NT2/D1 (cell line): ENCODE data around the gene EID2B.

Experiments
- SUZ12 ChIP-seq: IDR thresholded peaks from 2 replicates; pipeline ENCODE4 v1.6.1; 2011; ENCODE audit not compliant: insufficient read length, insufficient read depth; ENCODE audit errors: extremely low read depth
- YY1 ChIP-seq: IDR thresholded peaks from 2 replicates; pipeline ENCODE4 v1.6.1; 2011; ENCODE audit not compliant: insufficient read length, insufficient read depth
- ZNF274 ChIP-seq: IDR thresholded peaks from 2 replicates; pipeline ENCODE4 v1.6.1; 2011; ENCODE audit warnings: mild to moderate bottlenecking, low read depth, low read length

DNA sequence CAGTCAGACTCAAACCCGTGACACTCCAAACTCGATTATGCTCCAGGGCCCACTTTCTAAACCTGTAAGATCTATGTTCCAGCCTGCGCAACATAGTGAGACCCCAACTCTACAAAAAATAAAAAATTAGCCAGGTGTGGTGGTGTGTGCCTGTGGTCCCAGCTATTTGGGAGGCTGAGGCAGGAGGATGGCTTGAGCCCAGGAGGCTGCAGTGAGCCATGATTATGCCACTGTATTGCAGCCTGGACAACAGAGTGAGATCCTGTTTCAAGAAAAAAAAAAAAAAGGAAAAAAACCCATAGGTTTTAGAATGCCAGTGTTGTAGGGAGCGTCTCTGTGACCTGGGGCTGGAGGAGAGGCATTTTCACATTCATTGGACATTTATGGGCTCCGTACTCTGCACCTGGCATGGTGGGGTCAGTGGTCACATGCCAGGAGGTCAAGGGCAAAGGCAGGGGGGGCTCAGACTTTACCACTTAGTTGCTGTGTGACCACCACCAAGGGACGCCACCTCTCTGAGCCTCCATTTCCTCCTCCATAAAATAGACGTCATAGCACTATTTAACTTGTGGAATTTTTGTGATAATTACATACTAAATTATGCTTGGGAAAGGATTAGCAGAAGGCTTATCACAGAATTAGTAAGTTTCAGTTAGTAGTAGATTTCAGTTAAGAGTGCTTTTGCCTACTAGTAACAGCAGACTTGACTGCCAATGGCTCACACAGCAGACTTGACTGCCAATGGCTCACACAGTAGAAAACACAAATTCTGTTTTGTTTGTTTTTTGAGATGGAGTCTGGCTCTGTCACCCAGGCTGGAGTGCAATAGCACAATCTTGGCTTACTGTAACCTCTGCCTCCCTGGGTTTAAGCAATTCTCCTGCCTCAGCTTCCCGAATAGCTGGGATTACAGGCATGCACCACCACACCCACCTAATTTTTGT lies 11.8 kb downstream of the EID2B start:
- TF ChIP-seq YY1 (no peak), ZNF274 (no peak), SUZ12 (no peak)
